Fibroblast of villous mesenchyme (primary cell): ENCODE measurements around the gene REEP2. TPM values are rescaled to one million over a fixed set of nuclear protein-coding genes. Genes with fewer than 3 reads are reported as not detected.

ENCODE experiments used
- DNase-seq: peaks from one replicate; pipeline ENCODE4 v3.0.0-alpha.2; 2010; ENCODE audit warnings: low read depth
- H3K4me3 ChIP-seq: 2 replicates; pipeline ENCODE4 v1.5.1; 2011; ENCODE audit warnings: low read depth, mild to moderate bottlenecking, low read length
- total RNA-seq: library from RNA; depleted of rRNA; stranded (reverse); fragments of >200 nt; gene quantifications from 2 replicates; pipeline ENCODE4 v1.2.3, GENCODE V29; 2012
- TF ChIP-seq, protein P1 (sequence below): IDR thresholded peaks from 2 replicates; pipeline ENCODE4 v1.5.1; 2012; ENCODE audit warnings: low read depth, mild to moderate bottlenecking, low read length; ENCODE audit not compliant: insufficient read depth

Gene REEP2
- total RNA-seq, 1 donor = 13.0 TPM

DNA sequence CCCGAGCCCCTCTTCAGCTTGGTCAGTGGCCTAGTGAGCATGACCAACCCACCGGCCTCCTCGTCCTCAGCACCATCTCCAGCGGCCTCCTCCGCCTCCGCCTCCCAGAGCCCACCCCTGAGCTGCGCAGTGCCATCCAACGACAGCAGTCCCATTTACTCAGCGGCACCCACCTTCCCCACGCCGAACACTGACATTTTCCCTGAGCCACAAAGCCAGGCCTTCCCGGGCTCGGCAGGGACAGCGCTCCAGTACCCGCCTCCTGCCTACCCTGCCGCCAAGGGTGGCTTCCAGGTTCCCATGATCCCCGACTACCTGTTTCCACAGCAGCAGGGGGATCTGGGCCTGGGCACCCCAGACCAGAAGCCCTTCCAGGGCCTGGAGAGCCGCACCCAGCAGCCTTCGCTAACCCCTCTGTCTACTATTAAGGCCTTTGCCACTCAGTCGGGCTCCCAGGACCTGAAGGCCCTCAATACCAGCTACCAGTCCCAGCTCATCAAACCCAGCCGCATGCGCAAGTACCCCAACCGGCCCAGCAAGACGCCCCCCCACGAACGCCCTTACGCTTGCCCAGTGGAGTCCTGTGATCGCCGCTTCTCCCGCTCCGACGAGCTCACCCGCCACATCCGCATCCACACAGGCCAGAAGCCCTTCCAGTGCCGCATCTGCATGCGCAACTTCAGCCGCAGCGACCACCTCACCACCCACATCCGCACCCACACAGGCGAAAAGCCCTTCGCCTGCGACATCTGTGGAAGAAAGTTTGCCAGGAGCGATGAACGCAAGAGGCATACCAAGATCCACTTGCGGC is 28.2 kb downstream of the REEP2 start:
- DNase-seq = peak; percentile 11
- peak overlapping the region; percentile 88 for H3K4me3 ChIP-seq
- TF ChIP-seq, protein P1, sequence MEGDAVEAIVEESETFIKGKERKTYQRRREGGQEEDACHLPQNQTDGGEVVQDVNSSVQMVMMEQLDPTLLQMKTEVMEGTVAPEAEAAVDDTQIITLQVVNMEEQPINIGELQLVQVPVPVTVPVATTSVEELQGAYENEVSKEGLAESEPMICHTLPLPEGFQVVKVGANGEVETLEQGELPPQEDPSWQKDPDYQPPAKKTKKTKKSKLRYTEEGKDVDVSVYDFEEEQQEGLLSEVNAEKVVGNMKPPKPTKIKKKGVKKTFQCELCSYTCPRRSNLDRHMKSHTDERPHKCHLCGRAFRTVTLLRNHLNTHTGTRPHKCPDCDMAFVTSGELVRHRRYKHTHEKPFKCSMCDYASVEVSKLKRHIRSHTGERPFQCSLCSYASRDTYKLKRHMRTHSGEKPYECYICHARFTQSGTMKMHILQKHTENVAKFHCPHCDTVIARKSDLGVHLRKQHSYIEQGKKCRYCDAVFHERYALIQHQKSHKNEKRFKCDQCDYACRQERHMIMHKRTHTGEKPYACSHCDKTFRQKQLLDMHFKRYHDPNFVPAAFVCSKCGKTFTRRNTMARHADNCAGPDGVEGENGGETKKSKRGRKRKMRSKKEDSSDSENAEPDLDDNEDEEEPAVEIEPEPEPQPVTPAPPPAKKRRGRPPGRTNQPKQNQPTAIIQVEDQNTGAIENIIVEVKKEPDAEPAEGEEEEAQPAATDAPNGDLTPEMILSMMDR = no peak

DNA sequence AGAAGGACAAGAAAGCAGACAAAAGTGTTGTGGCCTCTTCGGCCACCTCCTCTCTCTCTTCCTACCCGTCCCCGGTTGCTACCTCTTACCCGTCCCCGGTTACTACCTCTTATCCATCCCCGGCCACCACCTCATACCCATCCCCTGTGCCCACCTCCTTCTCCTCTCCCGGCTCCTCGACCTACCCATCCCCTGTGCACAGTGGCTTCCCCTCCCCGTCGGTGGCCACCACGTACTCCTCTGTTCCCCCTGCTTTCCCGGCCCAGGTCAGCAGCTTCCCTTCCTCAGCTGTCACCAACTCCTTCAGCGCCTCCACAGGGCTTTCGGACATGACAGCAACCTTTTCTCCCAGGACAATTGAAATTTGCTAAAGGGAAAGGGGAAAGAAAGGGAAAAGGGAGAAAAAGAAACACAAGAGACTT is 28.9 kb downstream of the REEP2 start:
- no peak overlapping the region for H3K4me3 ChIP-seq
- DNase-seq = no peak
- TF ChIP-seq, protein P1 = no peak

DNA sequence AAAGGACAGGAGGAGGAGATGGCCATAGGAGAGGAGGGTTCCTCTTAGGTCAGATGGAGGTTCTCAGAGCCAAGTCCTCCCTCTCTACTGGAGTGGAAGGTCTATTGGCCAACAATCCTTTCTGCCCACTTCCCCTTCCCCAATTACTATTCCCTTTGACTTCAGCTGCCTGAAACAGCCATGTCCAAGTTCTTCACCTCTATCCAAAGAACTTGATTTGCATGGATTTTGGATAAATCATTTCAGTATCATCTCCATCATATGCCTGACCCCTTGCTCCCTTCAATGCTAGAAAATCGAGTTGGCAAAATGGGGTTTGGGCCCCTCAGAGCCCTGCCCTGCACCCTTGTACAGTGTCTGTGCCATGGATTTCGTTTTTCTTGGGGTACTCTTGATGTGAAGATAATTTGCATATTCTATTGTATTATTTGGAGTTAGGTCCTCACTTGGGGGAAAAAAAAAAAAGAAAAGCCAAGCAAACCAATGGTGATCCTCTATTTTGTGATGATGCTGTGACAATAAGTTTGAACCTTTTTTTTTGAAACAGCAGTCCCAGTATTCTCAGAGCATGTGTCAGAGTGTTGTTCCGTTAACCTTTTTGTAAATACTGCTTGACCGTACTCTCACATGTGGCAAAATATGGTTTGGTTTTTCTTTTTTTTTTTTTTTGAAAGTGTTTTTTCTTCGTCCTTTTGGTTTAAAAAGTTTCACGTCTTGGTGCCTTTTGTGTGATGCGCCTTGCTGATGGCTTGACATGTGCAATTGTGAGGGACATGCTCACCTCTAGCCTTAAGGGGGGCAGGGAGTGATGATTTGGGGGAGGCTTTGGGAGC is 29.5 kb downstream of the REEP2 start:
- TF ChIP-seq, protein P1 = no peak
- H3K4me3 ChIP-seq = no peak overlapping the region
- peak; percentile 66 for DNase-seq

DNA sequence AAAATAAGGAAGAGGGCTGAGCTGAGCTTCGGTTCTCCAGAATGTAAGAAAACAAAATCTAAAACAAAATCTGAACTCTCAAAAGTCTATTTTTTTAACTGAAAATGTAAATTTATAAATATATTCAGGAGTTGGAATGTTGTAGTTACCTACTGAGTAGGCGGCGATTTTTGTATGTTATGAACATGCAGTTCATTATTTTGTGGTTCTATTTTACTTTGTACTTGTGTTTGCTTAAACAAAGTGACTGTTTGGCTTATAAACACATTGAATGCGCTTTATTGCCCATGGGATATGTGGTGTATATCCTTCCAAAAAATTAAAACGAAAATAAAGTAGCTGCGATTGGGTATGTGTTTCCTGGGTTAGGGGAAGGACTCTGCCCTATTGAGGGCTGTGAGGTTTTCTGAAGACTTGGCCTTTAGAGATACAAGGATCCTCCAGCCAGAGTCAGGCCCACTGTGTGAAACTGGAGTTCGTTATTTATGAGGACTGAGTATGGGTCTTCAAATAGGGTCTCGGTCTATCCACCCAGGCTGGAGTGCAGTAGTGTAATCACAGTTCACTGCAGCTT is 30.2 kb downstream of the REEP2 start:
- peak; percentile 87 for DNase-seq
- TF ChIP-seq, protein P1 = no peak
- no peak overlapping the region for H3K4me3 ChIP-seq

DNA sequence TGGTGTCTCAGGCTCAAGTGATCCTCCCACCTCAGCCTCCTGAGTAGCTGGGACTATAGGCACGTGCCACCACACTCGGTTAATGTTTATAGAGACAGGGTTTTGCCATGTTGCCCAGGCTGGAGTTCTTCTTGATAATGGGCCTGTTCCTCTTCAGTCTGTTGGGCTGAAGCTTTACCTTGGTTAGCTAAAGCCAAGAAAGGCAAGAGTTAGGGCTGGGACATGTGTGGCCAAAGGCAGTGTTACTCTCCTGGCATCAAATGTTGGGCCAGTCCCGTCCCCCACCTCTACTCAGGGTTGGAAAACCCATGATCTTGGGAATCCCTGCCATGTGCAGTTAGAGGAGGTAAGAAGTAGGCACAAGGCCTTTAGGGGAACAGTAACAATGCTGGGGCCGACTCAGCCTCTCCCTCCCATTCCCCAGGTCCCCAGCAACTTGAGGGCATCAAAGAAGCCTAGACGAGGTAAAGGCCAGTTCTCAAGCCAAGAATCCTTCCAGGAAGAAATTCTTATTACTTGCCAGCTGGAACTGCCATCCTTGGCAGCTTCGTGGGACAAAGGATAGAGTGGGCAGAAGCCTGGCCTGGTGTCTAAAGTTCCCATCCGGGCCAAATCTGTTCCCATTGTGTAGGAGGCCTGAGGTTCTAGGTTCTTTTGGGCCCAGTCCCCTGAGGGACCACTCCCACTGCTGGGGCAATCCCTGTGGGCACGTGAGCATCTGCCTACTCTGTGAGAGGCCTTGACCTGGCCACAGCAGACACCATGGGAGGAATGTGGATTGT is 30.9 kb downstream of the REEP2 start:
- no peak overlapping the region for H3K4me3 ChIP-seq
- TF ChIP-seq, protein P1 = no peak
- peak; percentile 97 for DNase-seq

DNA sequence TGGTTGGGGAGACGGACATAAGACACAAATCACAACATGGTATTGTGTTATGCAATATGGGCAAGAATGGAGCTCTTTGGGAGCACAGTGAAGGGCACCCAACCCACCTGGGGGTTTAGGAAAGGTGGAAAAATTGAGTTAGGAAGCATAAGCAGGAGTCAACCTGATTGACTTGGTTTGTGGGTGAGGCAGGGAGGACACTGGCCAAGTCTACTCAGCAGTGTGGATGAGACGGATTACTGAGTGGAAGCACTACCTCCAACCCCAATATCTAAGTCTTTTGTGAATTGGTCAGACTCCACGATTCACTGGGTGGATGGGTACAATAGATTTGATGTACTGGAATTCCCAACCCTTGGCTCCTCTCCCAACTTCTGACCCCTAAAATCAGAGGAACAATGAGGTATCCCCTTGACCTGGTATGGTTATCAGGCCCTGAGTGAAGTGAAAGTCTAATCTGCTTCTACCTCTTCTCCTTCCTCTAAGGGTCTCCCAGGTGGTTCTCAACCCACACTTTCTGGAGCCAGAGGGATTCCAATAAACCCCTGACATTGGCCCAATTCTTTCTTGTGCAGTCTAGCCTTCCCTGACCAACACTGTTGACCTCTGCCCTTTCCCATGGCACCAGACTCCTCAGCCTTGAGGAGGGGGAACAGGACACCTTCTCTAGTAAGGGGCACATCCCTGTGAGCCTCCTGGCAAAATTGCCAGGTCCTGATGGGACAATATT is 31.6 kb downstream of the REEP2 start:
- DNase-seq = no peak
- TF ChIP-seq, protein P1 = no peak
- no peak overlapping the region for H3K4me3 ChIP-seq
